Measurements from ENCODE around the gene PRKCZ. TPM values are rescaled to one million over a fixed set of nuclear protein-coding genes. Genes with fewer than 3 reads are reported as not detected.

PRKCZ gene
- total and polyA plus RNA-seq, 9 of the 15 experiments (the other 6 are each of a cell fraction or from before 2014, with no cell fraction given), result 0.07 to 3.1 (median 1.3) TPM

DNA sequence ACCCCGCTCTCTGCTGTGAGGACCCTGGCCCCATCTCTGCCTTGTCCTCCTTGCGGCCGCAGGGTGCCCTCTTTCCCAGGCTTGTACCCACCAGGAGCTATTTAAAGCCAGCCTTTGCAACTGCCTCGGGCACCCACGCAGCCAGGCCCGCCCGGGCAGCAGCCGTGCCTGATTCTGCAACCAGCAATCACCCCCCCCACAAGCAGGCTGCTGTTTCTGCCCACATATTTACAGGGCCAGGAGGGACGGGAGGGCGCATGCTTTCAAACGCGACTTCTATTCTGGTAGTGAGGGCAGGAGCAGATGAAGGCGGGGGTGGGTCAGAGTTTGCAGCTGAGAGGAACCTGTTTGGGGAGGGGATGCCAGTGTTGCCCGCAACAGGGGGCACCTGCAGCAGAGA lies 17.5 kb upstream of the PRKCZ start:
- no peak overlapping the region for H3K4me2 ChIP-seq (ENCODE audit: insufficient read depth, low read length)
- no peak overlapping the region for H2AFZ ChIP-seq (ENCODE audit: low read depth, low read length)
- H3K4me1 ChIP-seq (replicated peaks in 1 of 2; ENCODE audit: control insufficient read depth in 2 of 2, insufficient read depth in 2 of 2, low read length in 2 of 2), result peaks cover 0 to 26% of the 10 kb centered on the region in 2 experiments; a peak in 1 of 5 replicates
- DNase-seq (ENCODE audit: extremely low read depth in 1 of 4, low spot score in 3 of 4), result no peak
- TF ChIP-seq, protein P1, sequence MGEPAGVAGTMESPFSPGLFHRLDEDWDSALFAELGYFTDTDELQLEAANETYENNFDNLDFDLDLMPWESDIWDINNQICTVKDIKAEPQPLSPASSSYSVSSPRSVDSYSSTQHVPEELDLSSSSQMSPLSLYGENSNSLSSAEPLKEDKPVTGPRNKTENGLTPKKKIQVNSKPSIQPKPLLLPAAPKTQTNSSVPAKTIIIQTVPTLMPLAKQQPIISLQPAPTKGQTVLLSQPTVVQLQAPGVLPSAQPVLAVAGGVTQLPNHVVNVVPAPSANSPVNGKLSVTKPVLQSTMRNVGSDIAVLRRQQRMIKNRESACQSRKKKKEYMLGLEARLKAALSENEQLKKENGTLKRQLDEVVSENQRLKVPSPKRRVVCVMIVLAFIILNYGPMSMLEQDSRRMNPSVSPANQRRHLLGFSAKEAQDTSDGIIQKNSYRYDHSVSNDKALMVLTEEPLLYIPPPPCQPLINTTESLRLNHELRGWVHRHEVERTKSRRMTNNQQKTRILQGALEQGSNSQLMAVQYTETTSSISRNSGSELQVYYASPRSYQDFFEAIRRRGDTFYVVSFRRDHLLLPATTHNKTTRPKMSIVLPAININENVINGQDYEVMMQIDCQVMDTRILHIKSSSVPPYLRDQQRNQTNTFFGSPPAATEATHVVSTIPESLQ (CRISPR knock-in tag; IDR thresholded peaks at IDR 0.05), result no peak
- TF ChIP-seq, protein P2, sequence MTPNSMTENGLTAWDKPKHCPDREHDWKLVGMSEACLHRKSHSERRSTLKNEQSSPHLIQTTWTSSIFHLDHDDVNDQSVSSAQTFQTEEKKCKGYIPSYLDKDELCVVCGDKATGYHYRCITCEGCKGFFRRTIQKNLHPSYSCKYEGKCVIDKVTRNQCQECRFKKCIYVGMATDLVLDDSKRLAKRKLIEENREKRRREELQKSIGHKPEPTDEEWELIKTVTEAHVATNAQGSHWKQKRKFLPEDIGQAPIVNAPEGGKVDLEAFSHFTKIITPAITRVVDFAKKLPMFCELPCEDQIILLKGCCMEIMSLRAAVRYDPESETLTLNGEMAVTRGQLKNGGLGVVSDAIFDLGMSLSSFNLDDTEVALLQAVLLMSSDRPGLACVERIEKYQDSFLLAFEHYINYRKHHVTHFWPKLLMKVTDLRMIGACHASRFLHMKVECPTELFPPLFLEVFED (CRISPR knock-in tag; conservative IDR thresholded peaks at IDR 0.05), result no peak
- TF ChIP-seq ZFP36 (IDR thresholded peaks at IDR 0.05; ENCODE audit: low read depth, low read length, partially characterized antibody), result no peak
- no peak for TF ChIP-seq KLF1 (tag; IDR thresholded peaks at IDR 0.05)
- no peak for TF ChIP-seq POLR2A (conservative IDR thresholded peaks at IDR 0.05)
- TF ChIP-seq, protein P3, sequence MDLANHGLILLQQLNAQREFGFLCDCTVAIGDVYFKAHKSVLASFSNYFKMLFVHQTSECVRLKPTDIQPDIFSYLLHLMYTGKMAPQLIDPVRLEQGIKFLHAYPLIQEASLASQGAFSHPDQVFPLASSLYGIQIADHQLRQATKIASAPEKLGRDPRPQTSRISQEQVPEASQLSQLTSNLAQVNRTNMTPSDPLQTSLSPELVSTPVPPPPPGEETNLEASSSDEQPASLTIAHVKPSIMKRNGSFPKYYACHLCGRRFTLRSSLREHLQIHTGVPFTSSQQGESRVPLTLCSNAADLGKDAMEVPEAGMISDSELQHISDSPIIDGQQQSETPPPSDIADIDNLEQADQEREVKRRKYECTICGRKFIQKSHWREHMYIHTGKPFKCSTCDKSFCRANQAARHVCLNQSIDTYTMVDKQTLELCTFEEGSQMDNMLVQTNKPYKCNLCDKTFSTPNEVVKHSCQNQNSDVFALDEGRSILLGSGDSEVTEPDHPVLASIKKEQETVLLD (IDR thresholded peaks at IDR 0.05), result no peak
- TF ChIP-seq CBX8 (IDR thresholded peaks at IDR 0.05; ENCODE audit: borderline replicate concordance, extremely low read depth, low read depth, low read length, poor library complexity, severe bottlenecking), result no peak
- no peak for TF ChIP-seq ESRRB (CRISPR knock-in tag; IDR thresholded peaks at IDR 0.05; ENCODE audit: borderline replicate concordance)
- in situ Hi-C loops (cut with MboI) (no loop called here), intact Hi-C loops (cut with micrococcal nuclease) (no loop called here)
- peaks cover 74 to 97% of the 10 kb centered on the region in 2 experiments for H3K27me3 ChIP-seq (ENCODE audit: control insufficient read depth in 2 of 2, insufficient read depth in 2 of 2, low read length in 2 of 2)
- FAIRE-seq, result no peak
- POLR2A ChIA-PET, result interaction anchor here (0.7 to 0.8 kb wide), 2 partner anchors 8 to 29 kb away, joined by 3 read pairs; partner anchors contain the start of gene CFAP74
- CTCF ChIA-PET (ENCODE audit: low intra/inter-chr PET ratio), result no interaction called here
- no peak overlapping the region for H3K27ac ChIP-seq (ENCODE audit: extremely low read depth, low read depth, low read length)
- no peak overlapping the region for H3K4me3 ChIP-seq
- no TSS peak for BruUV-seq (replicated peaks)
- H3K79me2 ChIP-seq (ENCODE audit: control insufficient read depth, insufficient read depth, low read length), result no peaks in the 10 kb centered on the region
- H3K9ac ChIP-seq (ENCODE audit: insufficient read depth in 1 of 2, low read depth in 2 of 2, low read length in 2 of 2), result no peak overlapping the region
- H4K20me1 ChIP-seq (replicated peaks; ENCODE audit: control insufficient read depth, insufficient read depth, low read length), result peaks cover 15% of the 10 kb centered on the region
- 1% methylated on average over 14 of the region's 14 CpGs for WGBS (ENCODE audit: insufficient coverage, low coverage, missing lambda C conversion rate)
- no peaks in the 10 kb centered on the region for H3K36me3 ChIP-seq (ENCODE audit: control insufficient read depth, insufficient read depth, low read length)
- no peak for ATAC-seq
- no peaks in the 10 kb centered on the region for H3K9me1 ChIP-seq (ENCODE audit: control insufficient read depth, insufficient read depth, low read length)
- H3K9me3 ChIP-seq (replicated peaks; ENCODE audit: control insufficient read depth, insufficient read depth, low read depth, low read length), result no peaks in the 10 kb centered on the region
